Gastrocnemius medialis (tissue), 4 donors: ENCODE measurements around the gene LUZP1. TPM values are rescaled to one million over a fixed set of nuclear protein-coding genes. Genes with fewer than 3 reads are reported as not detected.

Experiments
- ATAC-seq, 2 donors: fragments of 150-250 bp; one replicate each; pipeline ENCODE4 v1.9.1; 2016
- DNase-seq, 2 donors: peaks; one replicate each; pipeline ENCODE4 v3.0.0-alpha.2; 2019
- H3K27ac ChIP-seq, 4 donors: fragments of 200-600 bp; sonication (generic); 1 replicate in 1 of 4; 2 replicates in 3 of 4; pipeline ENCODE4 v1.5.1; 2016 to 2018; ENCODE audit warnings: mild to moderate bottlenecking in 2 of 4, moderate library complexity in 1 of 4
- H3K27me3 ChIP-seq, 3 donors: fragments of 200-600 bp; sonication (generic) in 2 of 3; 1 replicate in 1 of 3; 2 replicates in 2 of 3; pipeline versions ENCODE4 v1.5.1 to v1.6.0; 2016 to 2019; ENCODE audit warnings: mild to moderate bottlenecking in 1 of 3, moderate library complexity in 1 of 3
- H3K36me3 ChIP-seq, 2 donors: fragments of 200-600 bp; sonication (generic) in 1 of 2; one replicate each; pipeline ENCODE4 v1.5.1; 2017 to 2018
- H3K4me1 ChIP-seq, 2 donors: fragments of 200-600 bp; sonication (generic) in 1 of 2; one replicate each; pipeline ENCODE4 v1.5.1; 2016 to 2017; ENCODE audit warnings: mild to moderate bottlenecking in 2 of 2
- H3K4me3 ChIP-seq, 4 donors: fragments of 200-600 bp; sonication (generic) in 3 of 4; 1 replicate in 1 of 4; 2 replicates in 3 of 4; pipeline ENCODE4 v1.5.1; 2016 to 2019; ENCODE audit warnings: mild to moderate bottlenecking in 2 of 4
- H3K9me3 ChIP-seq, 3 donors: fragments of 200-600 bp; sonication (generic) in 2 of 3; 1 replicate in 1 of 3; 2 replicates in 2 of 3; pipeline ENCODE4 v1.5.1; 2016 to 2019
- CTCF ChIP-seq, 5 experiments: fragments of 450-650 bp in 3 of 5; fragments of 200-600 bp in 2 of 5; sonication (generic) in 2 of 5; IDR thresholded peaks in 4 of 5; conservative IDR thresholded peaks in 1 of 5; 1 replicate in 4 of 5; 2 replicates in 1 of 5; pipeline ENCODE4 v1.5.1; 2016 to 2019; ENCODE audit warnings: antibody characterized with exemption in 5 of 5, mild to moderate bottlenecking in 3 of 5, moderate library complexity in 3 of 5
- POLR2A ChIP-seq, 2 donors: fragments of 450-650 bp; IDR thresholded peaks; one replicate each; pipeline ENCODE4 v1.6.1; 2017; ENCODE audit warnings: antibody characterized with exemption in 2 of 2, mild to moderate bottlenecking in 2 of 2, moderate library complexity in 2 of 2
- in situ Hi-C, 4 donors: fragments of 200-750 bp; cut with MboI; loops; one replicate each; pipeline versions ENCODE4 v1.15.0 to v1.8.0; 2017; ENCODE audit warnings: low sequenced_read_pairs in 4 of 4
- intact Hi-C: fragments of 100-400 bp; cut with DNase I; formaldehyde crosslinking; loops from one replicate; pipeline ENCODE4 v1.15.1; 2023; ENCODE audit warnings: low total_unique reads
- total RNA-seq, 4 donors: library from RNA; depleted of rRNA; stranded (reverse); fragments of >200 nt; gene quantifications; one replicate each; pipeline versions ENCODE4 v1.1.0 to v1.2.3, GENCODE V29; 2016

The LUZP1 gene
- total RNA-seq, 4 donors from 2014 or later = 4.1 to 5.4 (median 4.9) TPM

GRCh38 chr1:23215291-23215690 lies 46.6 kb upstream of the LUZP1 start:
- H3K27me3 ChIP-seq = peaks cover 21 to 42% (median 41%) of the 10 kb centered on the region in 3 donors

GRCh38 chr1:23214640-23215039 lies 46.0 kb upstream of the LUZP1 start:
- Histone ChIP-seq H3K4me1 (peaks cover 0 to 6% of the 10 kb centered on the region in 2 donors), H3K4me3 (no peak overlapping the region), H3K27me3 (peaks cover 21 to 42% (median 38%) of the 10 kb centered on the region in 3 donors), H3K36me3 (no peaks in the 10 kb centered on the region), H3K9me3 (no peaks in the 10 kb centered on the region), H3K27ac (no peak overlapping the region)
- ATAC-seq = no peak
- intact Hi-C loops = no loop called here
- no peak for TF ChIP-seq CTCF (IDR thresholded peaks at IDR 0.05 in 4 of 5, conservative IDR thresholded peaks at IDR 0.05 in 1 of 5)
- no peak for TF ChIP-seq POLR2A (IDR thresholded peaks at IDR 0.05)
- DNase-seq = no peak
- in situ Hi-C loops = no loop called here

More at GRCh38 chr1:23215291-23215690, 46.6 kb upstream of the LUZP1 start:
- ATAC-seq (no peak), DNase-seq (no peak)
- intact Hi-C loops = no loop called here
- Histone ChIP-seq H3K4me1 (peaks cover 0 to 6% of the 10 kb centered on the region in 2 donors), H3K4me3 (no peak overlapping the region), H3K27ac (no peak overlapping the region), H3K9me3 (no peaks in the 10 kb centered on the region), H3K36me3 (no peaks in the 10 kb centered on the region)
- TF ChIP-seq CTCF (IDR thresholded peaks at IDR 0.05 in 4 of 5, conservative IDR thresholded peaks at IDR 0.05 in 1 of 5) (no peak), POLR2A (IDR thresholded peaks at IDR 0.05) (no peak)
- in situ Hi-C loops = no loop called here

GRCh38 chr1:23211955-23212354 lies 43.3 kb upstream of the LUZP1 start:
- in situ Hi-C loops = no loop called here
- H3K4me3 ChIP-seq = no peak overlapping the region
- H3K4me1 ChIP-seq = no peaks in the 10 kb centered on the region
- H3K27ac ChIP-seq = no peak overlapping the region
- no peak for ATAC-seq
- peaks cover 13 to 18% (median 18%) of the 10 kb centered on the region in 3 donors for H3K27me3 ChIP-seq
- no peak for DNase-seq
- no peak for TF ChIP-seq CTCF (IDR thresholded peaks at IDR 0.05 in 4 of 5, conservative IDR thresholded peaks at IDR 0.05 in 1 of 5)
- TF ChIP-seq POLR2A (IDR thresholded peaks at IDR 0.05) = no peak
- no peaks in the 10 kb centered on the region for H3K9me3 ChIP-seq
- H3K36me3 ChIP-seq = no peaks in the 10 kb centered on the region
- intact Hi-C loops = no loop called here

- no peak for DNase-seq
- in situ Hi-C loops (no loop called here), intact Hi-C loops (no loop called here)
- no peaks in the 10 kb centered on the region for H3K9me3 ChIP-seq
- no peak overlapping the region for H3K4me3 ChIP-seq
- ATAC-seq = no peak
- TF ChIP-seq CTCF (IDR thresholded peaks at IDR 0.05 in 4 of 5, conservative IDR thresholded peaks at IDR 0.05 in 1 of 5) = no peak
- no peak for TF ChIP-seq POLR2A (IDR thresholded peaks at IDR 0.05)
- H3K4me1 ChIP-seq = no peaks in the 10 kb centered on the region
- no peaks in the 10 kb centered on the region for H3K36me3 ChIP-seq
- H3K27ac ChIP-seq = no peak overlapping the region
- peaks cover 3 to 8% (median 8%) of the 10 kb centered on the region in 3 donors for H3K27me3 ChIP-seq
Observed at GRCh38 chr1:23210963-23211362, 42.3 kb upstream of the LUZP1 start.

- no peak overlapping the region for H3K4me3 ChIP-seq
- H3K27ac ChIP-seq = no peak overlapping the region
- H3K27me3 ChIP-seq = peaks cover 0 to 5% (median 3%) of the 10 kb centered on the region in 3 donors
- ATAC-seq = no peak
- in situ Hi-C loops (no loop called here), intact Hi-C loops (no loop called here)
- no peaks in the 10 kb centered on the region for H3K36me3 ChIP-seq
- DNase-seq = no peak
- TF ChIP-seq POLR2A (IDR thresholded peaks at IDR 0.05) (no peak), CTCF (IDR thresholded peaks at IDR 0.05 in 4 of 5, conservative IDR thresholded peaks at IDR 0.05 in 1 of 5) (no peak)
- no peaks in the 10 kb centered on the region for H3K4me1 ChIP-seq
- no peaks in the 10 kb centered on the region for H3K9me3 ChIP-seq
Observed at GRCh38 chr1:23210351-23210785, 41.7 kb upstream of the LUZP1 start.
